Amniotic epithelial cell (primary cell): ENCODE measurements around the gene IQSEC3.

Experiments
- DNase-seq: peaks from one replicate; pipeline ENCODE4 v3.0.0-alpha.2; 2010; ENCODE audit warnings: low read depth

IQSEC3 gene

DNA sequence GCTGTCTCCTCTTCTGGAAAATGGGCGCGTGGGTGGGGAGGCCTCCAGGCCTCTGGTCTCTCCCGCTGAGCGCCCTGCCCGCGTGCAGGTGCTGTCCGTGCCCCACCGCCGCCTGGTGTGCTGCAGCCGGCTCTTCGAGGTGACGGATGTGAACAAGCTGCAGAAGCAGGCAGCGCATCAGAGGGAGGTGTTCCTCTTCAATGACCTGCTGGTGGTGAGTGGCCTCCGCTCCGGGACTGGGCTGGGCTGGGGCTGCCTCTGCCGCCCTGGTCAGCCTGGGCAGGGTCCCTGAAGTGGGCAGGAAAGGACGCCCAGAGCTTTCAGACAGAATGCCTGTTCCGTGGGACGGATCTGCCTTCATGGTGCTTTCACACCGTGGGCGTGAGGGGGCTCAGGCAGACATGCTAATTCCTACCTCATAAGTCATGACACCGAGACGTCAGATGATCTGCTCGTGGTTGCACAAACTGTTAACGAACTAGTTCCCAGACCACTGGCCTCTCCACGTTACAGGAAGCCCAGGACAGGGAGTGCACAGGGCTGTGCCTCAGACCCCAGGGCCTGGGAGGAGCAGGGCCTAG, 96.9 kb downstream of the IQSEC3 start:
- no peak for DNase-seq

DNA sequence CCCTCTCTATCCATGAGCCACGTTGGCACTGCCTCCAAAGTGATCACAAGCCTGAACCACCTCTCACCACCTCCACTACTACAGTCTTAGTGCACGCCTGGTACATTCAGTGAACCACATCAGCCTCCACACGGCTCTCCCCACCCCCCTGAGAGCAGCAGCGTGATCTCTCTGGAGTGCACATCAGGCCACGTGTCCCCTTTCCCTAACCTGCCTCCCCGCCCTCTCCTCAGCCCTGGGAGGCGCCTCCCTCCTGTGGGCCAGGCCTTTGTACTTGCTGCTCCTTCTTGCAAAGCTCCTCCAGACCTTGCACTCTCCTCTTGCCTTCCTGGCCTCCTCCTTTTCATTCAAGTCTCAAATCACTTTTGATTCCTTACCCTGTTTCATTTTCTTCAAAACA, 97.6 kb downstream of the IQSEC3 start:
- DNase-seq = no peak

DNA sequence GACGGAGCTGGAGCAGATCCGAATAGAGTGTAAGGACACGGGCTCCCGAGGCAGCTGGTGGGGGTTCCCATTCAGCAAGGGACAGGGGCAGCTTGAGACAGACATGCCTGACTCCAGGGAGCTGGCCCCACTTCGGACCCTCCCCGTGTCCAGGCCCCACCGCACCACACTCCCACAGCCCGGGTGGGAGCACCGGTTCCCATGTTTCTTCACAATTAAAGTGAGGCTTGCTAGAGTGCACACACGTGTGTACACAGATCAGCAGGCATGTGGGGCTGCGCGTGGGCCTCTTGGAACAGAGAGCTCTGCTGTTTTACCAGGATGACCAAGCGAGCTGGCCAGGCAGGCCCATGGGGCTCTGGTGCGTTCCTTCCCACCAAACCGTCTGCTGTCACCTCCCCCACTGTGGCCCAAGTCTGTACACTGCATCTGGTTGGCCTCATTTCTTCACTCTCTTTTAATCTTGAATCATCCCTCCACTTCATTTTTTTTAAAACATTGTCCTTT, 99.3 kb downstream of the IQSEC3 start:
- DNase-seq = no peak

DNA sequence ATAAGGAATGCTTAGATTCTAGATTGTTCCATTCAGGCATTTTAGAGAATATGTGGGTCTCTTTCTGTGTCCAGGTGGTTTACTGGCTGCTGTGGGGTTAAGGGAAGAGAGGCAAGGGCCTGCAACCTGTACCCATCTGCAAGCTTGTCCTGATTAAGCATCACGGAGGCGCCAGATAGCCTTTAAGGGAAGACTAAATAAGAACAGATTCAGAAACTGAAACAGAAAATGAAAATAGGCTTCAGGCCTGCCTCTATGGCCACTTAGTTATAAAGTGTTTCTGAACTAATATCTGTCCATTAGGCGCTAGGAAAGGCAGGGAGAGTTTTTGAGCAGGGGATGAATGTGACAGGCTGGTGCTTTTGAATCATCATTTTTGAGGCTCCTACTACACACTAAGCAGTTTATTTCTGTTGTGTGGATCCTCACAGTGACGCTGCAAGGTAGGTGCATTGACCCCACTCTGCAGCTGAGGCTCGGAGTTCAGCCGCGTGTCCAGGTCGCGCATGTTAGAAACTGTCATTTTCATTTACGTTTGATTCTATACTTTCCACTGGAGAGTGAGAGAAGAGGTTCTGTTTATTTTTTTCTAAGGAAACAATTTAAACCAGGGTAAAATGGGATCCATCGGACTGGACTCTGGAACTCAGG, 100.0 kb downstream of the IQSEC3 start:
- DNase-seq = no peak

DNA sequence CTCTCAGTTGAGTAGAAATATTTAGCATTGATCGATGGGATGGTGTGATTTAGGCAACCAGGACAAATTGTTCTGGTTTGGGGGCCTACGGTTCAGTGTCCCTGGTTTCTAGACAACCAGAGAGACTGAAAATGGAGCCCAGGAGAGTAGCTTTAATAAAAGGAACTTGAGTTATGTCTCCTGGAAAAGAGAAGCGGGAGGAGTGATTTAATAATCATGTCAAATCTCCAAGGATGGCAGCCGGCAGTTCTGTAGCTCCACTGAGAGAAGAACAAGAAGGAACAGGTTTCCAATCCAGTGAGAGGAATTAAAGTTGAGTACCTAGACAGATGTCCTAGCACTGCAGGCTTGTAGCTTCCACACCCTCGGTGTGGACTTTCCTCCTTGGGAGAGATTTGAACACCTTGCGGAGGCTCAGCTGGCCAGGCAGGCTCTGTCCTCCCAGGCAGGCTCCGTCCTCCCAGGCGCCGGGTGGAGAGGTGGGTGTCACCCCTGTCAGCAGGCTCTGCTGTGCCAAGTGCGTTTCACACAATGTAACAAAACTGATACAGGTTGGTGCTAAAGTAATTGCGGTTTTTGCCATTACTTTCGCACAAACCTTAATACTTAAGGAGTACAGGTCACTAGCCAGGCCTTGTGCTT, 101.5 kb downstream of the IQSEC3 start:
- no peak for DNase-seq

DNA sequence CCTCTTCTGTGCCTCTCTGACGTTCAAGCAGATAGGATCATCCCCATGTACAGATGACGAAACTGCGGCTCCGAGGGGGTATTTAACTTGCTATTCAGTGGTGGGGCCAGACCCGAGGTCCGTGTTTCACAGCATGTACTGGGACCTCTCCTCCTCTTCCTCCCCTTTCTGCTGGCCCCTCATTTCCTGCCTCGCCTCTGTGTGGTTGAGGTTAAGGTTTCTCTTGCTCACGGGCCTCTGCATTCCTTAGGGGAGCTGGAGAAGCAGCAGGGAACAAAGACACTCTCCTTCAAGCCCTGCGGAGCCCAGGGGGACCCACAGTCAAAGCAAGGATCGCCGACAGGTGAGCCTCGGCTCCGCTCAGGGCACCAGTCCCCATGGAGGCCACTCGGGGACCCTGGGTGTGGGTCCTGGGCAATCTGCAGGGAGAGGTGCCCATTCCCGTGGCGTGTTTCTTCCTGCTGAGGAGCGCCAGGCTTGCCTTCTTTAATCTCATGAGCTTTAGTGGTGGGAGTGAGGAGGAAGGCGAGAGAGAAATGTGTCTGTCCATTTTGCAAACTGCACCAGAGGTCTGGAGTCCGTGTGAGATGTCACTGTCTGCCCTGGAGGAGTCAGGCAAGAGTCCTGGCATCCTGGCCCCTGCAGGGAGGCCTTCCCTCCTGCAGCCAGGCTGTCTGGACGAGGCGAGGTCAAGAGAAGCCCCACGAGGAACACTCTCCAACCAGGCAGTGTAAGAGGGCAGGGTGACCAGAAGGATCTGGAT, 102.4 kb downstream of the IQSEC3 start:
- DNase-seq = peak; percentile 85

DNA sequence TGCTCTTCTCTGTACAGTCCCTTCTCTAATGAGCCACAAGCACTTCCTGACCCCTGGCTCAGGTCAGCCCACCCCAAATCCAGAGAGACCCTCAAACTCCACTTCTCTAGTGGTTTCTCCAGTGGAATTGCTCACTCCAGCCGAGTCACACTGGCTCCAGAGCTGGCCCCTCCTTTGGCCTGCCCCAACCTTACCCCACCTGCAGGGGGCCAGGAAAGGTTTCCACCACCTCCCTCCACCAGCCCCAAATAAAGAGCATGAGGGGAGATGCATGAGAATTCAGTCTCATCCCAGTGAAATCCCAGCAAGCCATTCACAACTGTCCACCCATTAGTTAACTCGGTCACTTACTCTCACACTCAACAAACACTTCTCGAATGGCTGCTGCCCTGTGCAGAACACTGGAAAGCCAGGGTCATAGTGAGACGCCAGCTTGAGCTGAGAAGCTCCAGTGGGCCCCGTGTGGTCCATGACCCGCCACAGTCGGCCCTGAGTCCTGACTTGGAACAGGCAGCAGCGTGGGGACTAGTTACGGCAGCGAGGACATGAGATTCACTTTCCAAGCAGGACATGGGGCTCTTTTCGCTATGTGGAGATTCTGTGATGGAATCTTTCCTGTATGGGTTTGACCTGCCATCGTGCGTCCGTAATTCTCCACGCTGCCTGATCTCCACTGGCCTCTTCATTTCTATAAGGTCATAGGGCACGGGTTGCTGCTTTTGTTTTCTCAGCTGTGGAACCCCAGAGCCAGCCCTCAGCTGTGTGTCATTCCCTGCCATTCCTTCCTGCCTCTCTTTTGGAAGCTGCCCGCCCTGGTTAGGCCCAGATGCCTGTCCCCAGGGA, 103.2 kb downstream of the IQSEC3 start:
- DNase-seq = no peak

DNA sequence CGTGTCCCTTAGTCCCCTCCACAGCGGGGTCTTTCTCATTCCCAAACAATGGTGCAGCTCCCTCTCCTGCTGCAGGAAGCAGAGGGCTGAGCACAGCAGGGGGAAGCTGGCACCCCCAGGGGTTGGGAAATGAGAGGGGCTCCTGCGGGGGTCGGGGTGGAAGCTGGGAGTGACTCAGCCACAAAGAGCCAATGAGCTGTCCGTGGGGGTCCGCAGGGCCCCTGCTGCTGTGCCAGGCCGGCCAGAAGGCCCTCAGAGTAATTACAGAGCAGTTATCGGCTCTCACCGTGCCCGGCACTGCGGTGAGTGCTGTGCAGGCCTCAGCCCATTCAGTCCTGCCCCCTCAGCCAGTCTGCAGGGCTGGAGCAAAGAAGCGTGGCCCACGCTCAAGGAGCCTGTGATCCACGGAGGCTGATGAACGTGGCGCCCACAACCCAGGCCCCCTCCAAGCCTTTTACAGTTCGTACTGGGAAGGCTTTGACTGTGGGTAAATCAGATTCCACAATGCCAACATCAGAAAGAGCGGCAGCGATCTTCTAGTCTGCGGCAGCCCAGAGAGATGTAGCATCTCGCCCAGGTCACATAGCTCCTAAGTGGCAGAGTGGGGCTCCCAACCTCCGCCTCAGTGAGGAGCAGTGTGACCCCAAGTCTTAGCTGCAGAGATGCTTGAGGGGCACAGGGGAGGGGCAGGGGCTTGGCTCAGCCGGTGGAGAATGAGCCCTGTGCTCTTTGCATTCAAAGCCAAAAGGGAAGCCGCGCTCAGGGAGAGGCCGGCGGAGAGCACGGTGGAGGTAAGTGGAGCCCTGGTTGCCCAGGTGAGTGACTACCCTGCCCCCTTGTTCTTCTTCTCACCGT, 104.0 kb downstream of the IQSEC3 start:
- no peak for DNase-seq

DNA sequence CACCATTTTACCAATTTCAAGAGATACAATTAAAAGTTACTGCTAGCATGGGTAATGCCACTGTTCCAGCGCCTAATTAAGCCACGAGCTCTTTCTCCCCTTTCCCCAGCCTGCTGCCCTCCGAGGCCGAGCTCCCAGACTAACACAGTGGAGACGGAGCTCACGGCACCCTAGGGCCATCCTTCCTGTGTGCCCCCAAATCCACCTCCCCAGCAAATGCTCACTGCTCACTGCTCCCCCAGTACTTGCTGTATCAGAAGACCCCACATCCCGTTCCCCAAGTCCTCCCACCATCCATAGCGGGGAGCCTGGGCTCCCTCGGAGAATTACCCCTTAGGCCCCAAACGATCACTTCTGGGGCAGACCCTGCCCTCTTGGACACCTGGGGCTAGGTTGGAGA, 104.7 kb downstream of the IQSEC3 start:
- DNase-seq = no peak

DNA sequence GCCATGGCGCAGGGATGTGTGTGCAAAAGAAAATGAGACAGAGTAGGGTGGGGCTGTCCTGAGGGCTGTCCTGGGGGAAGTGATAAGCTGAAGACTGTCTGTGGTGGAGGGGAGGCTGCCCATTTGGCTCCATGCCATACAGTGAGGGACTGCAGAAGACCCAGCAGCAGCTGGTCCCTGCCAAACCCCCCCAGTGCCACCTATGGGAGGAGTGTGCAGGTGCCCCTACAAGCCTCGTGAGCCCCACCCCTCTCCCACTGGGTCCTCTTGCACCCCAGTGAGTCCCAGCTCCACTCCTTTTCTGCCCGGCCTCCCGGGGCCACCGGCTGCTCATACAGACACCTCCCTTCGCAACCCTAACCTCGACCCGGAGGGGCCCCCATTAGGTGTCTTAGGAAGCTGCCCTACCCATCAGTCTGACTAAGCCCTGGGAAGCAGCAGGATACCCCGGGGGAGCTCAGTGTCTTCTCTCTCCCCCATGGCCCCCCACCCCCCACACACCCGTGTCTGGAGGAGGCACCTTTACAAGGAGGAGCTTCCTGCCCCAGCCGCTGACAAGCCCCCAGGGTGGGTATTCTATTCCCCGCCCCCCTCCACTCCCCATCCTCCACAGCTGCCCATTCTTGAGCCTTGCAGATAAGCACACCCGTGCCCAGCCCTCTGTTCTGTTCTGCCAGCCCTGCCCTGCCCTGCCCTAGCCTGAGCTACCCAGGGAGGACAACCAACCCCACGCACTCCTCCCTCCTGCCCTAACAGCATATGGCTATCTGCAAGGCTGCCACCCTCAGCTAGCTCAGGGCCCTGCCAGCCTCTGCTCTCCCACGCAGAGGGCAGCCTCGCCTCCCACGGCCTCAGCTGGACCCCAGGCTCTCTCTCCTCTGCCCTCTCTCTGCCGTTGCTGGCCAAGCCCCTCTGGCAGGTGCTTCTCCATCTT, 105.4 kb downstream of the IQSEC3 start:
- peak; percentile 9 for DNase-seq

DNA sequence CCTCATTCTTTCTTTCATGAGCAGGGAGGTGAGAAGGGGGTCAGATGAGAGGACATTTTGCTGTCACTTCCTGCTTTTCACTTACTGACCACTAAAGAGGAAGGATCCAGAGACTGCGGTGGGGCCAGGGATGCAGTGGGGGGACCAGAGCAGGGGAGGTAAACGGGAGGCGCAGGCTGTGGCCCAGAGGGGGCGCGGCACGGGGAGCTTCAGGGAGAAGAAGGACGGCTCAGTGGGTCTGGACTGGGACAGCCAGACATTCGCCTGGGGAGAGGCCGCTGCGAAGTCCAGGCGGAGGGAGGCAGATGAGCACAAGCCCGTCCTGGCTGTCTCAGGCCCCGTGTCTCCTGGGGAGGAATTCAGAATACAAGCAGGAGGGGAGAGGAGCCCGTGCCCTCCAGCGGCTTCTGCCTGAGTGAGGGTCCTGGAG, 106.2 kb downstream of the IQSEC3 start:
- no peak for DNase-seq

DNA sequence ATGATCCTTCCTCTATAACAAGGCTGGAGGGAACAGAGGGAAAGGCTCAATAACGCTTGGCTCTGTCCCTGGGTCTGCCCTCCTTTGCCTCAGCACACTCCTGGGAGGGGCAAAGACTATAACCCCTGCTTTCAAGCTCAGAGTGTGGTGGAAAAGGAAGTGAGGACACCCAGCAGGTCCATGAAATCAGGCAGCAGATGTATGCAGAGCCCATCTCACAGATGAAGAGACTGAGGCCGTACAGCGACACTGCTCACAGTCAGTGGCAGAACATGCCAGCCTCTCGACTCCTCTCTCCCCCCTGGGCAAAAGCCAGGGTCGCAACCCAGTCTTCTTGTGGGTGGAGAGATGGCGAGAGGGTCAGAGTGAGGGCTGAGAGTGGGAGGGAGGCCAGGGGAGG, 107.6 kb downstream of the IQSEC3 start:
- no peak for DNase-seq

DNA sequence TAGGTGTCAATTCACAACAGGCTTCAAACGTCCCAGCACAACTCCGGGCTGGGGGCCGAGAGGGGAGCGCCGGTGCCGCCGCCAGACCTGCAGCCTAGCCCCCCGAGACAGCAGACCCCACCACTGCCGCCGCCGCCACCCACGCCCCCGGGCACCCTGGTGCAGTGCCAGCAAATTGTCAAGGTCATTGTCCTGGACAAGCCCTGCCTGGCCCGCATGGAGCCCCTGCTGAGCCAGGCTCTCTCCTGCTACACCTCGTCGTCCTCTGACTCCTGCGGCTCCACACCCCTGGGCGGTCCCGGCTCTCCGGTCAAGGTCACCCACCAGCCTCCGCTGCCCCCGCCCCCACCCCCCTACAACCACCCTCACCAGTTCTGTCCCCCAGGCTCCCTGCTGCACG, 108.0 kb downstream of the IQSEC3 start:
- no peak for DNase-seq

DNA sequence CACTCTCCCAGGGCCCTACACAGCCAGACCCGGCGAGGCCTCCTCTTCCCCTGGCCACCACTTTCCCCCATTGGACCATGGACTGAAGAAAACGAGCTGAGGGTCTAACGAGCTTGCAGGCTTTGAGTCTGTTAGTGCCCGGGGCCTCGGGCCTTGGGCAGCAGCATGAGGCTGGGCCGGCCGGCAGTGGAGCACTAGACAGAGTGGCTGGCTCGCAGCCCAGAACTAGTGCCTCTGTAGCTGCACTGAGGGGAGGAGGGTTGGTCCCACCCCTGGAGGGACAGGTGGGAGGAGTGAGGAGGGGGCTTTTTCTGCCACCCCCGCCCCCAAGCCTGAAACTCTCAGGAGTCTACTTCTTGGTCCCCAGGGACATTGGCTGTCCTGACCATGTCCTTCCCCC, 108.7 kb downstream of the IQSEC3 start:
- DNase-seq = no peak

DNA sequence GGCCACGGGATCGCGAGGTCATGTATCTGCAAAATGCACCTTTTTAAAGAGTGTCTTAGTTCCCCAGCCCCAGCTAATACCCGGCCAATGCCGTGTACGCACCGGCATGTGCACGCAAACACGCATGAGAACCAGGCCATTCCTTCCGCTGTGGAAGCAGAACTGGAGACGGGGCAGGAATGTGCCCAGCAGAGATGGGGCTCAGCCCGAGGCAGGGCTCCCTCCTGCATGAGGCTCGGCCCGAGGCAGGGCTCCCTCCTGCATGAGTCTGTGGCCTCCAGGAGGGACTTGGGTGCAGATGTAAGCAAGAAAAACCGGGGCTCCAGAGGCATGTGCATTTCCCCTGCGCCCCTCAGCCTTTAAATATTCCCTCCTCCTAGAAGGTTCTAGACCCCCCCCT, 109.2 kb downstream of the IQSEC3 start:
- DNase-seq = no peak

DNA sequence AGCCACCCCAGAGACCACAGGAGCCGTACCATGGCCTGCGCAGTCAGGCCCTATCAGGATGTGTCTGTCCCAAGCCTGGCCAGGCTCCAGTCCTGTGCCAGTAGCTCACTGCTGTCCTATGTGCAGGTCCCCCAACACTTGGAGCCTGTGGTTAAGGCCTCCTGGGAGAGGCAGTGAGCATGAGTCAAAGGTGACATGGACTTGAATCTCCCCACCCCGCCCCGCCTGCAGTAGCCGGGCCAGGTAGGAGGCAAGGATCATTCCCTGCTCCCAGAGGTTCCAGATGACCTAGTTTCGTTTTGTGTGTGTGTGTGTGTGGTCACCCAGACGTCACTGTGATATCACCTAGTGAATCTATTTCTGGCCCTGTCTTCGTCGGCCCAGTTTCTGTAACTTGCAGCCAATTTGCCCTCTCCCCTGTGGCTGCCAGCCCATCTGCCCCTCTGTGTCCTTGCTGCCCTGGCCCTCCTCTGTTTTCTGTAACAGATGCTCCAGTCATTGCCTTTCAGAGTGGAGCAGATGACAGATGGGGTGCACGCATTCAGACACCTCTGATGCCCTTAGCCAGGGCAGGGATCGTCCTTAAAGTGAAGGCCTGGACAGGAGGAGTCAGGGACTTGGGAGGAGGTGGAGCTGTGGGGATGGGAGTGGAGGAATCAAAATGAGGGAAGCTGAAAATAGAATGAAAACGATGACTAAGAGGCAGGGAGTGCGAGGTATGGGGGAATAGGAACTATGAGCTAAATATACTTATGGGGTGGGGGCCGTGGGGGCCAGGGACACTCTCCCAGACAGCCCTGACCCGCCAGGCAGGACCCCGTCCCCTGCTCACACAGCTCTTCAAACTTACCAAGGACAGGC, 110.0 kb downstream of the IQSEC3 start:
- DNase-seq = peak; percentile 53

DNA sequence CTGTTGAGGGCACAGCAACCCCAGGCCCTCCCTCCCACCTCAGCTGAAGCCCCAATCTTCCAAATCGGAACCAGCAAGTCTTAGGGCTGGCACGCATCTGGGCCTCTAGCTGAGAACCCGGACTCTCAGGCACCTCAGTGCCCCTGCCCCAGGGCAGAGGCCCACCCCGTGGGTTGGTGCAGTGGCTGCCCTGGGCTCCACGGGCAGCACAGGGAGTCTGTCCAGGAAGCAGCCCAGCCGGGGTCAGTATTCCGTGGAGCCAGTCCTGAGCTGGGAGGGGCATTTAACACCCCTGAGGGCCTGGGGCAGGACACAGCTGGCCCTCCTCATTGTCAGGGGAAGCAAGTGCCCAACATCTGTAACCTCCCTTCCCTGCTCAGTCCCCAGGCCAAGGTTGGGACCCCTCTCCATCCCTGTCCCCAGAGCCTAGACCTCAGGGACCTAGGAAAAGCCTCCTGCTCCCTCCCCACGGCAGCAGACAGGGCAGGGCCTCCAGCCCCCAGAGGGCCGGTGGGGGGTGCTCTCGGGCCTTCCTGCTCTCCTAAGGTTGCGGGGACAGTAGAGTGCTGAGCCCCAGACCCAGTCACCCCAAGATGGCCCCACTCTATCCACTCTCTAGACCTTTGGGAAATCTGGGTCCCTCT, 110.9 kb downstream of the IQSEC3 start:
- no peak for DNase-seq
